RPMI7951 (cell line): ENCODE measurements around the gene KATNIP. TPM values are rescaled to one million over a fixed set of nuclear protein-coding genes. Genes with fewer than 3 reads are reported as not detected.
"Not testable (repeated sequence)": the region's sequence is repeated elsewhere in the genome, so short reads cannot be mapped to it uniquely, and the experiment has no call there.

Experiments
- DNase-seq: peaks from one replicate; pipeline ENCODE4 v3.0.0-alpha.2; 2012; ENCODE audit warnings: low read depth
- total RNA-seq: library from RNA; depleted of rRNA; stranded (reverse); fragments of >200 nt; shearing (Covaris generic); gene quantifications from 2 replicates; pipeline ENCODE4 v1.2.3, GENCODE V29; 2014

KATNIP gene
- total RNA-seq, 1 experiment from 2014 or later = 7.7 TPM

DNA sequence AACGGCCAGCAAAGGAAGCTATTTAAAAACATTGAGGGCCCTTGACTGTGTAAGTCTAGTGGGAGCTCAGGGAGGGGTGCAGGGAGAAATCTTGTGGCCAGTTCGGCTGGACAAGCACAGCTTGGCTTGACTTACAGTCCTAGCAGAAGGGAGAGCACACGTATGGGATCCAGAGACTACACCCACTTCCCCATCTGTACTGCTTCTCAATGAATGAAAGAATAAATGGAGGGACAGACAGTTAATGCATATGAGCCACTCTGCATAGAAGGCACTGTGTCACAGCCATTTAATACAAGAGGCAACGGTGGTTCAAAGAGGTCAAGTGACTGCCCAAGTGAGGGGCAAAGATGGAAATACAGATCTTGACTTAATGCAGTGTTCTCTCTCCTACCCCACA, 15.7 kb upstream of the KATNIP start:
- DNase-seq = no peak

- DNase-seq = no peak
These were observed 11.4 kb upstream of the KATNIP start for GRCh38 chr16:27538528-27538927.

DNA sequence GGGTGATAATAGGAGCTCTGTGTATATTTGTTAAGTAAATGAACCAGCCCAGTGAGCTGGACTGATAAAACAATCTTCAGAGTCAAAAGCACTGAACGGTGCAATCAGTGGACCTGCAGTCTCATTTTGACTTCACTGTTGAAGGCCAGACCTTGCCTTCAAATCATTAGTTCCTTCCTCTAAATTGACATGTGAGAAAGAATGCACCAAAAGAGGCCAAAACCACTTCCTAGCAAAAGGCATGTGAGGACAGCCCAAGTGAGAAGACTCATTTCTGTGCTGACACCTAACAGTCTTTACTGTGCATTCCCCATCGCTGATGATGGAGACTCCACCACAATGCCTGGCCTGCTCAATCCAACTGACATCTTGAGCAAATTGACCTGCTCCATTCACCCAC, 10.8 kb upstream of the KATNIP start:
- DNase-seq = no peak

- DNase-seq = no peak
These were observed 10.3 kb upstream of the KATNIP start for GRCh38 chr16:27539636-27540035.

- no peak for DNase-seq
These were observed 6.1 kb upstream of the KATNIP start for GRCh38 chr16:27543801-27544200.

GRCh38 chr16:27544671-27545070, 5.3 kb upstream of the KATNIP start:
- DNase-seq = no peak

DNA sequence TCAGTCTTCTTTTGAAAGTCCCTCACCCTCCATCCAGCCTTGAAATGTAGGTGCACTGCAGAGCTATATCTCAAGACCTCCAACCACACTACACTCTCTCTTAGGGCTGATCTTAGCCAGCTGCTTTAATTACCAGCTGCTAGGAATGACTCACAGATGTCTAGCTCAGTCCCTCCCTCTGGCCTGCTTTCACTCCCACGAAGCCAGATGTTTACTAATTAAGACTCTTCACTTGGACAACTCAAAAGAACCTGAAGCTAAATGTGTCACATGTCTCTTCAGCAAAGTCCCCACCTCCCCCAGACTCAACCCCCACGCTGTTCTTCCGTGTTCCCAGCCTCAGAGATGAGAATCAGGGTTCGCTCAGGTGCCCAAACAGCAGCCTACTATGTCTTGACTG, 2.8 kb upstream of the KATNIP start:
- peak; percentile 89 for DNase-seq

- DNase-seq = no peak
These were observed 2.1 kb upstream of the KATNIP start for GRCh38 chr16:27547851-27548250.

GRCh38 chr16:27549464-27549745, 539 bp upstream of the KATNIP start:
- DNase-seq = no peak

DNA sequence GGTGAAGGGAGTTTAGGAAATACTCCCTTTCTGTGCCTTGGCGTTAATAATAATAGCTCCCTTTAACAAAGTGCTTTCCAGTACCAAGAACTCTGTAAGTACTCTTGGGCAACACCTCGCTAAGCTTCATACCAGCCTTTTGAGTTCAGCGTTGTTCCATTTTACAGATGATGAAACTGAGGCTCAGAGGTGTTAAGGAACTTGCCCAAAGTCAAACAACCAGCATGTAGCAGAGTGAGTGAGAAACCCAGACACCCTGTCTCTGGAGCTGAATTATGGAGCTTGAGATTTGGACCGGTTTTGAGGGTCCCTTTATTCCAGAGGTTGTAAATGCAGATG, 607 bp downstream of the KATNIP start:
- DNase-seq = no peak

- DNase-seq = no peak
These were observed 1.1 kb downstream of the KATNIP start for GRCh38 chr16:27551036-27551435.

GRCh38 chr16:27556471-27556870, 6.5 kb downstream of the KATNIP start:
- DNase-seq = no peak

- no peak for DNase-seq
These were observed 8.5 kb downstream of the KATNIP start for GRCh38 chr16:27558434-27558833.

DNA sequence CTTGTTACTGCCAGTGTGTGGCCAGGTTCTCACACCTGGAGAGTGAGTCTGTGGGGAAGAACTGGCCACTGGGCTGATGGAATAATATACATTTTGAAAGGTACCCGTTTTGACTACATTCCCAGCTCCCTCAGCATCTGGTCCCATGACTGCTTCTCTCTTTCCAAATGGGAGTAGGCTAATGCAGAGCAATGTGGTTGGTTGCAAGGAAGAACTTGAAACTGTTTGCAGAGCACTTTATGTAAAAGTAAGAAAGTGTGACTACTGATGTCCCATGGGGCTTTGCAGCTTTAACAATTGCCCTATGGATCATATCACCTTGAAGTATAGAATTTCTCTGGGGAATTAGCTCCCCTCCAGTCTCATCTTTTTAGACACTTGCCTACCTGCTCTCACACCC, 9.0 kb downstream of the KATNIP start:
- no peak for DNase-seq

DNA sequence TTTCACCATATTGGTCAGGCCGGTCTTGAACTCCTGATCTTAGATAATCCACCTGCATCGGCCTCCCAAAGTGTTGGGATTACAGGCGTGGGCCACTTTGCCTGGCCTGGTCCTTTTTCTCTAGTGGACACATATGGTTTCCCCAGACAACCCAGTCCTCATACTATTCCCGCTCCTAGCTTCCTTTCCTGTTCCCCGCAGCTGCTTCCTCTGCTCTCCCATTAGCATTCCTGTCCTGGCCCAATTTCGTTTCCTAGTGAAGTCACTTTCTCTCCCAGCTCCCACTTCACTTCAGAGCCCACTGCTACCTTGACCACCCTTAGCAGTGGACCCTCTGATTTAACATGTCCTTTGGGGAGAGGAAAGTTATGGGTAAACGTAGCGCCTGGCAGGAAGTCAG, 11.3 kb downstream of the KATNIP start:
- no peak for DNase-seq

GRCh38 chr16:27564224-27564623, 14.3 kb downstream of the KATNIP start:
- no peak for DNase-seq

DNA sequence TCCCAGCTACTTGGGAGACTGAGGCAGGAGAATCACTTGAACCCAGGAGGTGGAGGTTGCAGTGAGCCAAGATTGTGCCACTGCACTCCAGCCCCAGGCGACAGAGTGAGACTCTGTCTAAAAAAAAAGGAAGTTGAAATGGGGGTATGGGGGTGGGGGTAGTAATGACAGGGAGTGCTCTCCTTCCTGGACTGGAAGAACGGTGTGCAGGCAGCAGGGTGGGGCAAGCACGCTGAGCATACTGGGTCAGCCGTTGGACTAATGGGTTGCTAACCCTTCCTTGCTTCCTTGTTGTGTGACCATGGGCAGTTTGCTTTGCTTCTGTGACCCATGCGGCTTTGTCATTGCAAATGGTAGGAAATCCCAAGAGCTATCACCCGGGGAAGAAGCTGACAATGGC, 16.5 kb downstream of the KATNIP start:
- no peak for DNase-seq

DNA sequence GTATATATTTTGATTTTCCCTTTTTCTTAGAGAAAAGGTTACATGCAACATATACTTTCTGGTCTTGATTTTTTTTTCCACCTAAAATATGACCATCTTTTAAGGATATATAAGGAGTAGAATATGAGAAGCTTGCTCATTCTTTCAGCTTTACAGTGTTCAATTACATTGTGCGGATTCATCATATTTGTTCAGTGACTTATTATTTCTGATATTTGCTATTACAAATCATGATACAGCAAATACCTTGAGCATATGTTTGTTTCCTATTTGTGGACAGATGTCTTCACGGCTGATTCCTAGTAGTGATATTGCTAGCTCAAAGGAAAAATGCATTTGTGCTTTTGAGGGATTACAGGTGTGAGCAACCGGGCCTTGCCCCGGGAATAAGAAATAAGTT, 18.1 kb downstream of the KATNIP start:
- no peak for DNase-seq

DNA sequence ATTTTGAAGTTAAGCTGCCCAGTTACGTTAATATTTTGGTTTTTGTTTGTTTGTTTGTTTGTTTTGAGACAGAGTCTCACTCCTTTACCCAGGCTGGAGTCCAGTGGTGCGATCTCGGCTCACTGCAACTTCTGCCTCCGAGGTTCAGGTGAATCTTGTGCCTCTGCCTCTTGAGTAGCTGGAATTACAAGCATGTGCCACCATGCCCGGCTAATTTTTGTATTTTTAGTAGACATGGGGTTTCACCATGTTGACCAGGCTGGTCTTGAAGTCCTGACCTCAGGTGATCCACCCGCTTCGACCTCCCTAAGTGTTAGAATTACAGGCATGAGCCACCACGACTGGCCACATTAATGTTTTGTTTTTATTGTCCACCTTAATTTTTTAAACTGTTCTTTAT, 21.0 kb downstream of the KATNIP start:
- DNase-seq = not testable (repeated sequence)

GRCh38 chr16:27571433-27572326, 21.7 kb downstream of the KATNIP start:
- no peak for DNase-seq

DNA sequence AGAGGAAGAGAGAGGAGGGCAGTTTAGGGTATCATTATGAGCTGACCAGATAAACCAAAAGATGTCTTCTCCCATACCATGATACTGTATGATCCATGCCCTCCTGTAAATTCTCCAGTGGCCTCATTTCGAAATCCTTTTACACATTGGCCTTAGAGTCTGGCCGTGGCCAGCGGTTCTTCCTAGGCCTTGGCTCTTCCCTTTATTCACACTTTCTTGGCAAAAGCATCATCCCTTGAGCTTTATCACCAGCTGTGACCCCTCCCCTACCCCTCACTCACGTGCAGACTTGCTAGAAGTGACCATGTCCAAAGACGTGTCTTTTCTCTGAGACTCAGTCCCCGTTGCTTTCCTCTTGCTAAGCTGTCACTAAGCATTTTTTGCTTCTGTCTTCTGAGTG, 22.8 kb downstream of the KATNIP start:
- DNase-seq = no peak

DNA sequence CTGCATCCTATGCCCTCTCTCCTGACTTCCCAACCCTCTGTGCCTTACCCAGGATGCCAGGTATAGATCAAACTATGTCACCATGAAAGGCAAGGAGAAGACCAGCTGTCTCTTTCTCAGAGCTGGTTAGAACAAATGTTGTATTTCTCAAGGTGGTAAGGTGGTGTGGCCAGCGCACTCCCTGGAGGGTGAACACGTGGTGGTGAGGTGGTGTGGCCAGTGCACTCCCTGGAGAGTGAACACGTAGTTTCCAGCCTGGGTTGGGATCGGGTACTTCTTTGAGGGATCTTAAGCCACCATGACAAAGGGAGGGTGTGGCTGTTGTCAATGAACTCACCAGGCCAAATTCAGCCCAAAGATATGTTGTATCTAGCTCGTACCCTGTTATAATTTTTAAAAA, 26.8 kb downstream of the KATNIP start:
- no peak for DNase-seq

GRCh38 chr16:27579087-27579980, 29.4 kb downstream of the KATNIP start:
- peak; percentile 39 for DNase-seq
